NCI-H187 (cell line): Measurements from ENCODE around the gene P3H2.
A peak's percentile ranks its signal among the peaks of the same experiment; 100 is the strongest.
"Not testable (repeated sequence)": the region's sequence is repeated elsewhere in the genome, so short reads cannot be mapped to it uniquely, and the experiment has no call there.

Experiments used
- DNase-seq, 2 experiments: peaks; one replicate each; lab custom pipeline; 2025; lab: John Stamatoyannopoulos, UW

Gene P3H2, protein sequence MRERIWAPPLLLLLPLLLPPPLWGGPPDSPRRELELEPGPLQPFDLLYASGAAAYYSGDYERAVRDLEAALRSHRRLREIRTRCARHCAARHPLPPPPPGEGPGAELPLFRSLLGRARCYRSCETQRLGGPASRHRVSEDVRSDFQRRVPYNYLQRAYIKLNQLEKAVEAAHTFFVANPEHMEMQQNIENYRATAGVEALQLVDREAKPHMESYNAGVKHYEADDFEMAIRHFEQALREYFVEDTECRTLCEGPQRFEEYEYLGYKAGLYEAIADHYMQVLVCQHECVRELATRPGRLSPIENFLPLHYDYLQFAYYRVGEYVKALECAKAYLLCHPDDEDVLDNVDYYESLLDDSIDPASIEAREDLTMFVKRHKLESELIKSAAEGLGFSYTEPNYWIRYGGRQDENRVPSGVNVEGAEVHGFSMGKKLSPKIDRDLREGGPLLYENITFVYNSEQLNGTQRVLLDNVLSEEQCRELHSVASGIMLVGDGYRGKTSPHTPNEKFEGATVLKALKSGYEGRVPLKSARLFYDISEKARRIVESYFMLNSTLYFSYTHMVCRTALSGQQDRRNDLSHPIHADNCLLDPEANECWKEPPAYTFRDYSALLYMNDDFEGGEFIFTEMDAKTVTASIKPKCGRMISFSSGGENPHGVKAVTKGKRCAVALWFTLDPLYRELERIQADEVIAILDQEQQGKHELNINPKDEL

DNA sequence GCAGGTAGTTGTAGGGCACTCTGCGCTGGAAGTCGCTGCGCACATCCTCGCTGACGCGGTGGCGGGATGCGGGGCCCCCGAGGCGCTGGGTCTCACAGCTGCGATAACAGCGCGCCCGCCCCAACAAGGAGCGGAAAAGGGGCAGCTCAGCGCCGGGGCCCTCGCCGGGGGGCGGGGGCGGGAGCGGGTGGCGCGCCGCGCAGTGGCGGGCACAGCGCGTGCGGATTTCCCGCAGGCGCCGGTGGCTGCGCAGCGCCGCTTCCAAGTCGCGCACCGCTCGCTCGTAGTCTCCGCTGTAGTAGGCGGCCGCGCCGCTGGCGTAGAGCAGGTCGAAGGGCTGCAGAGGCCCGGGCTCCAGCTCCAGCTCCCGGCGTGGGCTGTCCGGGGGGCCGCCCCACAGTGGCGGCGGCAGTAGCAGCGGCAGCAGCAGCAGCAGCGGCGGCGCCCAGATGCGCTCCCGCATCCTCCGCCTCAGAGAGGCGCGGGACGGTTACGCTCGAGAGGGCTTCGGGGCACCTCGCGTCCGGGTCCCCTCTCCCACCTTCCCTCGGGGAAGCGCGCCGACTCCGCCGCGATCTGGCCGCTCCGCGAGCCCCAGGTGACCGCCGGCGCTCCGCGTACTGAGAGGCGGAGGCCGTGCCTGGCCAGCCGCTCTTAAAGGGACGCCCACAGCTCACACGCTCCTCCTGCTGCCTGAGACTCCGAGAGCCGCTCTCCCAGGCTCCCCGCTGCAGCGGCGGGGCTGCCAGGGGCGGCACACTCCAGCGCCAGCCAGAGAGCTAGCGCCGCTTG lies at the start of gene P3H2:
TSS of gene P3H2 (minus strand) at position 629 of the 792 bp plus-strand sequence. CDS start at position 463, 166 bp downstream.
- DNase-seq: peak; percentile 2 to 42

DNA sequence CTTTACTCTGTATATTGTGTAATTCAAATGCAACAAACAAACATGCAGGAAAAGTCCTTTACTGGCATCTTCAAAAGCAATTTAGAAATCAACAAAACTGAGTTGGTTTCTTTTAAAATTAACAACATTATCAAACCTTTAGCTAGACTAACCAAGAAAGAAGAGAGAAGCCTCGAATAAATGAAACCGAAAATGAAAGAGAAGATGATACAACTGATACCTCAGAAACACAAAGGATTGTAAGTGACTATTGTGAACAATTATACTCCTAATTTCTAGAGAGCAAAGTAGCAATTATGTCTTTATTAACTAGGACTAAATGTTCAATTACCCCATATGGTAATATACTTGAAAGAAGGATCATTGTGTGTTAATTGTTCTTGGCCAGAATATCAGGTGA lies 49.2 kb upstream of the P3H2 start:
- DNase-seq: no peak

DNA sequence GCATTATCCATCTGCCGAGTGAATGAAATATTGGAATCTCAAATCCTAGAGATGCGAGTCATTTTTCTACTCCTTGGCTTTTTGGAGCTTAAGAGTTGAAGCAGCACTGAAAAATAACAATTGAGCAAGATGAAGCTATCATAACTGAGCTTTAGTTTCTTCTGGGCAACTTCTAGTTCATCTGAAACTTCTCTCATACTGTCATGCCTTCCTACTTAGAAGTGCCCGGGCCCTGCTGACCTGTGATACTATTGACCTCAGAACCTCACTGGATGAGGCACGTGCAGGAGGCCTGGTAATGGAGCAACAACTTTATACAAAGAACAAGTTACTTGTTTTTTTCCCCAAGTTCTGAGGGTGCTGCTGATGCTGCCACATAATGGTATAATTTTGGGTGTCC lies 48.5 kb upstream of the P3H2 start:
- DNase-seq: no peak

DNA sequence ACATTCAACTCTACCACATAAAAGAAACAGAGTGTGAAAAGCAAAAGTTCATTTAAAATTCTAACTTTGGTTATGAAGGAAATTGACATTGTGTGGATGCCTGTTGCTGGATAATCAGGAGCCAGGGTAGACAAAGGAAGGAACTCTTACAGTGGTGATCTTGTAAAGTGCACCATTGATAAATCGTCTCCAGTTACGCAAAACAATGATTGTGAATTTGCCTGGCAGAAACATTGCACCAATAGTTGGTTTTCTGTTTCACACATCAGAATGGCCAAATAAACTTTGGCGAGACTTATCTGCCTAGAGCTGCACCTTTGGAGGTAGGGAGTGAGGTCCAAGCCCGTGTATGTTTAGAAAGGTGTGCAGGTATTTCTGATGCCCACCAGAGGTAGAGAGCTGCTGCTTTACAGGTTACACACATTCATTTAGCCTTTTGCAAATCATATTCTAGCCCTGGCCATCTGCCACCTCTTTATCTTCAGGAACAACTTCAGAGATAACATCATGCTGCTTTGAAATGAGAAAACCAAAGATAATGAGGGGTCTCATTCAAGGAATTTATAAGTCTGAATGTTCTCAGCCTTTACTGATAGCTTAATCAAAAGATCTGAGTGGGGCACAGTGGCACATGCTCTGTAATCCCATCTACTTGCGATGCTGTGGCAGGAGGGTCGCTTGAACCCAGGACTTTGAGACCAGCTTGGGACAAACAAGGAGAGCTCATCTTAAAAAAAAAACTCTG lies 47.4 kb upstream of the P3H2 start:
- DNase-seq: no peak

DNA sequence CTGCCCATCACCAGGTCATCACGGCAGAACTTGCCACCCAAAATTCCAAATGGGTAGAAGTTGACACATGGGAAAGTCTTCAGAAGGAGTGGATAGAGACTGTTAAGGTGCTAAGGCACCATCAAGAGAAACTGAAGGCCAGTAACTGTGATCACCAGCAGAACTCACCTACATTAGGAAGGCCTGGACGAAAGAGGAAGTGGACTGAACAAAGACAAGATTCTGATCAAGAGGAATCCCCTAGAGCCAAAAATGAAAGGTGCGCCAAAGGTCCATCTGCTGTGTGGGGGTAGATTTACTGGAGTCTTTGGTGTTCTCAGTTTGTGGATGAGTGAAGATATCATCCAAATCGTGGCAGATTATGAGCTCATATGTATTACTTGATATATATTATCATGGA lies 46.3 kb upstream of the P3H2 start:
- DNase-seq: no peak

DNA sequence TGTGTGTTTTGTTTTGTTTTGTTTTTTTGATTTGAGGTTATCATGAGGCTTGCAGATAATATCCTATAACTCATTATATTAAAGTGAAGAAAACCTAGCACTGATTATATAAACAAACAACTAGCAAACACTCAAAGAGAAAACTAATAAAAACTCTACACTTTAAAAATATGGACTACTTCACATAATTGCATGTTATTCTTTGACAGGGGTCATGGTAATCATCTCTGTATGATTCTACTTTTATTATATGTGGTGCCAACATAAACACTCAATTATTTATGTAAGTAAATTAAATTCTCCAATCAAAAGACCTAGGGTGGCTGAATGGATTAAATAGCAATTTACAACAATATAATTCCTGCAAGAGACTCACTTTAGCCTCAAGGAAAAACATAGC lies 44.6 kb upstream of the P3H2 start:
- no peak for DNase-seq

DNA sequence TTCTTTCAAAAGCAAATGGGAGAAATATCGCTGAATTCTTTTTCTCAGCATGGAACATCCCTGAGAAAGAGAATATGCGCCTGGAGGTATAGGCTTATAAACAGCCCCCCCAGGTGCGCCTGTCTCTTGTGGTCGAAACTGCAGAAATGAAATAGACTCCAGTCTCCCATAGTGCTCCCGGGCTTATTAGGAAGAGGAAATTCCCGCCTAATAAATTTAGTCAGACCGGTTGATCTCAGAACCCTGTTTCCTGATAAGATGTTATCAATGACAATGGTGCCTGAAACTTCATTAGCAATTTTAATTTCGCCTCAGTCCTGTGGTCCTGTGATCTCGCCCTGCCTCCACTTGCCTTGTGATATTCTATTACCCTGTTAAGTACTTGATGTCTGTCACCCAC lies 41.3 kb upstream of the P3H2 start:
- DNase-seq: not testable (repeated sequence)

DNA sequence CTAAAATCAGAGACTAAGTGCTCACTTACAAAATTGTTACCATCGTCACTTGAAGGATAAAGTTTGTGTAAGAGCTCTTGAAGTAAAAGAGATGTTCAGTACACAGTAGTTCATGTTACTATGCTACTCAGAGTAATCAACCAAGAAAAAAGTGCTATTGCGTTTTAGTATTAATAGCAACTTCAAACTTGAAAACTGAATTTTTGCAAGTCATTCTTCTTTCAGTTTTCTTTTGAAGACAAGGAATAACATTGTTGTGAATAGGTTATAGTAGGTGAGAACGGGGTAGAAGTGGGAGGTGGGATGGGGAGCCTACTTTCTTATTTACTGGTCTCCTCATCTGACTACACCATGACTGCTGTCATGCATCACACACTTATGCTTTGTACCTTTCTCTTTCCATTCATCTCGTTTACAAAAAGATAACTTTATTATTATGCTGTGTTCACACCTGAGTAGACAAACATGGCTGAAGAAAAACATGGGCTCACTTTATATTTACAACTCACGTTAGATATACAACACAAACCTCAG lies 39.3 kb upstream of the P3H2 start:
- no peak for DNase-seq

DNA sequence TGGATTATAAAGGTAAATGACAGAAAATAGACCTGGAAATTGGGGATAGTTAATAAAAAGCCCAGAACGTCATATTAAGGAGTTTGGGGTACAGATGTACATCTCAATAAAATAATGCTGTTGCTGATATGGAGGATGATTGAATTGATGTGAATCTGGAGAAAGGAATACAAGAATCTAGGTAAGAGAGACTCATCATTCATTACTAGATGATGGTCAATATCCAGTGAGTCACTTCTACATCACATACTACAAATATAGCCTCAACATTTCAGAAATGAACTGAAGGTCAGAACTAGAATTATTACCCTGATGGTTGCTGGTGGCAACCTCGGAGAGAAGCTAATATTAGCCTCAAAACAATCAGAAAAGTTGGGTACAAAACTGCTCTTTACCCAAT lies 37.6 kb upstream of the P3H2 start:
- no peak for DNase-seq

DNA sequence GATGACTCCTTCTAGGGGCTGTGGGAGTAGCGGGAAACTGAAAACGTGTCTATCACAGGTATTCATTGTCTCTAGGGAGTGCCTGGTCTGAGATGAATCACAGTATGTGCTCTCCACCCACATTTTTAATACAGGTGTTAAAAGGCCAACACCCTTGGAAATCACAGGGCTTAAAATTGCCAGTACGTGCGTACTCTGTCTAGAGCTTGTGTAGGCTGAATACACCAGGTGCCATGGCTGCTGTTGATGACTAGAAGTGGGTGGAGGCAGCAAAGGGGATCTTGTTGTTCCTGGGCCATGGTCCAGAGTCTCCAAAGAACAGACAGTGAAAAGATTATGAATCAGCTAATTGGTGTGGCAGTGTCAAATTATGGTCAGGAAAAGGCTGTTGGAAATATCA lies 35.1 kb upstream of the P3H2 start:
- DNase-seq: no peak

DNA sequence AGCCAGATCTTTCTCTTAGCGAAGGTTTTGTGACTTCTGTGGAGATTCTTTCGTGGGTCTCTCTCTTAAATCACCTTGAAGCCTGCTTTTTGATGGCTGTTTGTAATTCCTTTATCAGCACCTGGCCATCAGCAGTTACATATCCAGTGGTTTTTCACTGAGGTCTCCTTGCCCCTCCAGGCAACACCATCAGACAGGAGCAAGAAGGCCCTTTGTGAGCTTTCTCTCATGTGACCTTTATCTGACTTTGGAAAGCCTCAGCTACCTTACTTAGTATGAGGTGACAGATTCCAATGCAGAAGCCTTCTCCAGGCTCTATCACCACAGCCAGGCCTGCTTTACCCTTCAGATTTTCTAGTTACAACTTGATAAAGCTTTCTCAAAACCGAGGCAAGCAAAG lies 30.0 kb upstream of the P3H2 start:
- DNase-seq: no peak

DNA sequence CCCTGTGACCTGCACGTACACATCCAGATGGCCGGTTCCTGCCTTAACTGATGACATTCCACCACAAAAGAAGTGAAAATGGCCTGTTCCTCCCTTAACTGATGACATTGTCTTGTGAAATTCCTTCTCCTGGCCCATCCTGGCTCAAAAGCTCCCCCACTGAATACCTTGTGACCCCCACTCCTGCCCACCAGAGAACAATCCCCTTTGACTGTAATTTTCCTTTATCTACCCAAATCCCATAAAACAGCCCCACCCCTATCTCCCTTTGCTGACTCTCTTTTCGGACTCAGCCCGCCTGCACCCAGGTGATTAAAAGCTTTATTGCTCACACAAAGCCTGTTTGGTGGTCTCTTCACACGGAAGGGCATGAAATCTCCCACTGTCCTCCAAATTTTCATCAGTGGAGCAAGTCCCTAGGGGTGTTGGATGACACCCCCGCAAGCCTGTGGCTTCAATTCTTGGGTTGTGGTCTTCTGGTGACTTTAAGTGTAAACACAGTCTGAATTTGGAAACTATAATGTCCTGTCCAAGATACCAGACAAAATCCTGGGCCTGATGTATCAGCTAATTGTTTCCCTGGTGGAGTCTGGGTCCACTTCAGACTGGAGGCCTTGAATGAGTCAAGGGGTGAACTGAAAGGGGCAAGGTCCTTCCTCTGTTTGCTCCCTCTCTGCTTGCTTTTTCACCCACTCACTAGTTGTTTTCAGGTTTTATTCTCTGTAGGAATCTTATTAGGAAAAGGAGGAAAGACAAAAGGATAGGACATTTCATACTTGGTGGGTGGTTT lies 29.3 kb upstream of the P3H2 start:
- DNase-seq: not testable (repeated sequence)

DNA sequence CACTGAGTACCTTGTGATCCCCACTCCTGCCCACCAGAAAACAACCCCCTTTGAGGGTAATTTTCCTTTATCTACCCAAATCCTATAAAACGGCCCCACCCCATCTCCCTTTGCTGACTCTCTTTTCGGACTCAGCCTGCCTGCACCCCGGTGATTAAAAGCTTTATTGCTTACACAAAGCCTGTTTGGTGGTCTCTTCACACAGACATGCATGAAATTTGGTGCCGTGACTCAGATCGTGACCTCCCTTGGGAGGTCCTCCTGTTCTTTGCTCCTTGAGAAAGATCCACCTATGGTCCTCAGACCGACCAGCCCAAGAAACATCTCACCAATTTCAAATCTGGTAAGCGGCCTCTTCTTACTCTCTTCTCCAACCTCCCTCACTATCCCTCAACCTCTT lies 24.1 kb upstream of the P3H2 start:
- not testable (repeated sequence) for DNase-seq

DNA sequence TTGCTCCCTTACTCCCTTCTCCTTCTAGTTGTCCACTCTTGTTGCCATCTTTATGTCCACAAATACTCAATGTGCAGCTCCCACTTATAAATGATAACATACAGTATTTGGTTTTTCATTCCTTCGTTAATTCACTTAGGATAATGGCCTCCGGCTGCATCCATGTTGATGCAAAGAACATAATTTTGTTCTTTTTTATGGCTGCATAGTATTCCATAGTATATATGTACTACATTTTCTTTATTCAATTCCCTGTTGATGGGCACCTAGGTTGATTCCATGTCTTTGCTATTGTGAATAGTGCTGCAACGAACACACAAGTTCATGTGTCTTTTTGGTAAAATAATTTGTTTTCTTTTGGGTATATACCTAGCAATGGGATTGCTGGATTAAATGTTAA lies 21.3 kb upstream of the P3H2 start:
- DNase-seq: no peak

DNA sequence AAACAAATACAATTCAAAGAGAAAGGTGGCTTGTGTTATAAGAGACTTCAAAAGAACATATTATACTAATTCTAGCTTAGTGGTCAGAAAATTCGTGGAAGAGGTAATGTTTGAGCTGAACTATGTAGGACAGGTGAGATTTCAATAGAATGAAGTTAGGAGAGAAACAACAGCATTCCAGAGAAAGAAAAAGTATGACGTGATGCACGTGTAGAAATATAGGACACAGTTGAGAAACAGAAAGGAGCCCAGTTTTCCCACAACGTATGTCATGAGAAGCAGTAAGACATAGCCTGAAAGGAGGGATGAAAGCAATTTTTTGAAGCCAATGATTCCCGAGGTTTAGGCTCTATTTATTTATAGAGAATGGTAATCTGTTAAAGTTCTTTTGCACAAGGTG lies 18.7 kb upstream of the P3H2 start:
- no peak for DNase-seq

DNA sequence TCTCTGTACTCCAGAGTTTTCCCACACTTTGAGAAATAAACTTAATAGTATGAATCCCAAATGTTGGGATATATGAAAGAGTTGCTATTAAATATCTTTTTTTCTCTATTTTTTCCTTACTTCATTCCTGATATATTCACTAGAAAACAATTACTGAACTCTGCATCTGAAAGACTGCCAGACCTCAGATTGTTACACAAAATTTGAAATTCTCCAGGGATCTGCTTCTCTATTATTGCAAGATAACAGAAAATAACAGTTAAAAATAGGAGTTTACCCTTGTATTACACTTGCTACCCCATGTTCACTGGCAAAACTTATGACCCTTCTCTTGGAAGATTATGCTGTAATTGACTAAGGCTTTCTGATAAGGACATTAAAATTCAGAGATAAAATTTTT lies 11.7 kb upstream of the P3H2 start:
- no peak for DNase-seq

DNA sequence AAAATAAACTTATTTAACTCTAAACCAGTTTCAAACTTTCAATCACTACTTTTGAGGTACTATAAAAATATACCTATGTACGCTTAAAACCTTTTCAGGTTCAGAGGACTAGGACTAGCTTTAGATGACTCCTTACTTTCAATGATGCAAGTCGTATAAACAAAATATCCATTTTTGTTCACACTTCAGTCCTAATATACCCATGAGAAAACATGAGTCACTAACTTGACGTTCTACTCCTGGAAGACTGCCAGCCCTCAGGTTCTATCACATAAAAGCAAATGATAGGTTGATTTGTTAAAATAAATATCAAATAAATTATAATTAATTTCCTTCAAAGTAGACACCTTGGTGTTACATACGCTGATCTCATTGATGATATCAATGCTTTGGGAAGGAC lies 10.6 kb upstream of the P3H2 start:
- DNase-seq: no peak

DNA sequence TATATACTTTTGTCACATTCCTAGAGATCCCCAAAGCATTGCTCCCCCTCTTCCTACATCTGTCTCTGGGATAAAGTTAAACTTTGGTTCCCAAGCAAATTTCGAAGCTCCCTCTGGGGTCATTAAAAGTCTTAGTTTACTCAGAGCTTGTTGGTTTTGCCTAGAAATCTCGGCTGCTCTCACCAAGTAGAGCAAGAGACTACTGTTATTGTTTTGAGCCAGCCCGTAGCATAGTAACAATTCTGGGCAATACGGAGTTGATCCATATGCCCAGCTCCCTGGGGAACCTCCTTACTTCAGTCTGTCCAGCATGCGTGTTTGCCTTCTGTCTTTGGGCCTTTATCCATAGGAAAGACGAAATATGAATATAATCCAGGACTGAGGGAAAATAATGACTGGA lies 10.0 kb upstream of the P3H2 start:
- no peak for DNase-seq

DNA sequence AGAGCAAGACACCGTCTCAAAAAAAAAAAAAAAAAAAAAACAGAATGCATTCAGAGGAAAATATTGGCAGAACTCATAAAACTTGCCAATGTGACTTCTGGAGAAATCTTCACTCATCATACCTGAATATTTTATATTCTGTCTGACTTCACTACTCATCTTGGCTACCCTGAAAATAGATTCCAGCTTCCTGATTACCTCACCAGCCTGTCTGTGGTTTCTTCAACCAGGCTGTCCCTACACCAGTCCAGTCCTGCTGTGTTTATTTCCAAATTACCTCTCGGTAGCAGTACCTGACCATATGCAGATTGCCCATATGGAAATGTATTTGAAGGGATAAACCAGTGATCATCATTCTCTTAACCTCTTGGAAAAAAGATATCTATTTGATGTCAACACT lies 9.3 kb upstream of the P3H2 start:
- no peak for DNase-seq

DNA sequence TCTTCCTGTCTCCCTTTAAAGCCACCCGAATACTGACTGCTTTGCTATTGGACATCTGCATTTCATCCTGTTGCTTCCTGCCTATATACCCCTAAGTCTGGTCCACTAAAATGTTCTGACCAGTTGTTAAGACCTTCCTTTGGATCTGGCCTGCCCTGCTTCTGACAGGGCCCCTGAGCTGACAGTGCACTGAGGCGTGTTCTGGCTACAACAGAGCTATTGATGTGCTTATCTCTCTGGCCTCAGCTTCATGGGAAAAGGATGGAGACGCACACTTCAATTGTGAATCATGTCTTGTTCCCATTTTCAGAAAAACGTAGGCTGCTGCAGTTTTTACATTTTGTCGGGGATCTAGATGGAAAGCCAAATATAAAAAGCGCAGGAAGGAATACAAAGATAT lies 7.1 kb upstream of the P3H2 start:
- no peak for DNase-seq

DNA sequence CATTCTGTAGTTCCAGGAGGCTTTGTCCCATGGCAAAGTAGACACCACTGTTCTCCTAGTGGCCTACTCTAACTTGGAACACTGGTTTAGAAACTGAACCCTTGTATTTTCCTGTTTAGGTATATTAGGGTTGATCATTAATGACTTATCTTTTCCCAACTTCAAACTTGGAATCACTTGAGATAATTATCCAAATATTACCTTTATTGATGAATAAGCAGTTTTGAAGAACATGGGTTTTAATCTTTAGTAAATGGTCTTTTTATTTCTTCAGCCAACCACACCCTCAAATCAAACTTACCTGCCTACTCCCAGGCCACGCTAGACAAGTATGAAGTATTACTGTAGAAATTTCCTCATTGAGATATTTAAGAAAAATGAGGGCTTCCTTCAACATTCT lies 6.5 kb upstream of the P3H2 start:
- no peak for DNase-seq
